K562 (cell line): ENCODE data around the gene RNLS. TPM values are rescaled to one million over a fixed set of nuclear protein-coding genes. Genes with fewer than 3 reads are reported as not detected.

Source experiments
- ZBTB33 ChIP-seq: sonication (generic); formaldehyde crosslinking; IDR thresholded peaks from 2 replicates; pipeline ENCODE4 v1.8.1; 2023; ENCODE audit warnings: mild to moderate bottlenecking, missing genetic modification reagents
- ZNF696 ChIP-seq: fragments of 250-450 bp; sonication (Bioruptor Pico); conservative IDR thresholded peaks from 2 replicates; pipeline ENCODE4 v1.4.0; 2020; ENCODE audit warnings: mild to moderate bottlenecking, moderate library complexity
- polyA plus RNA-seq, 8 experiments: library from polyadenylated mRNA; depleted of rRNA in 4 of 8; stranded (reverse) in 5 of 8; unstranded in 3 of 8; fragments of >200 nt; fragmentation: Nextera tagmentation in 2 of 8; fragmentation: Illumina TruSeq in 1 of 8; extraction: Ambion mirVana in 2 of 8; extraction: Trizol in 1 of 8; gene quantifications; 2 replicates each; pipeline versions ENCODE4 v1.2.1 to v1.2.3, GENCODE V29; 2011 to 2014; ENCODE audit warnings: inconsistent platforms in 1 of 8, missing spikeins in 1 of 8
- total RNA-seq, 7 experiments: library from RNA; depleted of rRNA in 6 of 7; stranded (reverse); fragments of >200 nt in 6 of 7; fragmentation: Illumina TruSeq in 2 of 7; extraction: Trizol in 2 of 7; gene quantifications; 2 replicates each; pipeline versions ENCODE4 v1.2.1 to v1.2.3, GENCODE V29; 2011 to 2021; ENCODE audit warnings: low replicate concordance in 1 of 7
- TF ChIP-seq, protein P1 (sequence below): fragments of 200-600 bp; sonication (generic); IDR thresholded peaks from one replicate; pipeline ENCODE4 v1.6.1; 2012; ENCODE audit warnings: mild to moderate bottlenecking, low read depth, low read length, inconsistent platforms

The RNLS gene
- total and polyA plus RNA-seq, 9 of the 15 experiments (the other 6 are each of a cell fraction or from before 2014, with no cell fraction given): 0.14 to 0.72 (median 0.41) TPM; not detected in 3

GRCh38 chr10:88382699-88383098 lies 200.4 kb downstream of the RNLS start (continued):
- TF ChIP-seq, protein P1, sequence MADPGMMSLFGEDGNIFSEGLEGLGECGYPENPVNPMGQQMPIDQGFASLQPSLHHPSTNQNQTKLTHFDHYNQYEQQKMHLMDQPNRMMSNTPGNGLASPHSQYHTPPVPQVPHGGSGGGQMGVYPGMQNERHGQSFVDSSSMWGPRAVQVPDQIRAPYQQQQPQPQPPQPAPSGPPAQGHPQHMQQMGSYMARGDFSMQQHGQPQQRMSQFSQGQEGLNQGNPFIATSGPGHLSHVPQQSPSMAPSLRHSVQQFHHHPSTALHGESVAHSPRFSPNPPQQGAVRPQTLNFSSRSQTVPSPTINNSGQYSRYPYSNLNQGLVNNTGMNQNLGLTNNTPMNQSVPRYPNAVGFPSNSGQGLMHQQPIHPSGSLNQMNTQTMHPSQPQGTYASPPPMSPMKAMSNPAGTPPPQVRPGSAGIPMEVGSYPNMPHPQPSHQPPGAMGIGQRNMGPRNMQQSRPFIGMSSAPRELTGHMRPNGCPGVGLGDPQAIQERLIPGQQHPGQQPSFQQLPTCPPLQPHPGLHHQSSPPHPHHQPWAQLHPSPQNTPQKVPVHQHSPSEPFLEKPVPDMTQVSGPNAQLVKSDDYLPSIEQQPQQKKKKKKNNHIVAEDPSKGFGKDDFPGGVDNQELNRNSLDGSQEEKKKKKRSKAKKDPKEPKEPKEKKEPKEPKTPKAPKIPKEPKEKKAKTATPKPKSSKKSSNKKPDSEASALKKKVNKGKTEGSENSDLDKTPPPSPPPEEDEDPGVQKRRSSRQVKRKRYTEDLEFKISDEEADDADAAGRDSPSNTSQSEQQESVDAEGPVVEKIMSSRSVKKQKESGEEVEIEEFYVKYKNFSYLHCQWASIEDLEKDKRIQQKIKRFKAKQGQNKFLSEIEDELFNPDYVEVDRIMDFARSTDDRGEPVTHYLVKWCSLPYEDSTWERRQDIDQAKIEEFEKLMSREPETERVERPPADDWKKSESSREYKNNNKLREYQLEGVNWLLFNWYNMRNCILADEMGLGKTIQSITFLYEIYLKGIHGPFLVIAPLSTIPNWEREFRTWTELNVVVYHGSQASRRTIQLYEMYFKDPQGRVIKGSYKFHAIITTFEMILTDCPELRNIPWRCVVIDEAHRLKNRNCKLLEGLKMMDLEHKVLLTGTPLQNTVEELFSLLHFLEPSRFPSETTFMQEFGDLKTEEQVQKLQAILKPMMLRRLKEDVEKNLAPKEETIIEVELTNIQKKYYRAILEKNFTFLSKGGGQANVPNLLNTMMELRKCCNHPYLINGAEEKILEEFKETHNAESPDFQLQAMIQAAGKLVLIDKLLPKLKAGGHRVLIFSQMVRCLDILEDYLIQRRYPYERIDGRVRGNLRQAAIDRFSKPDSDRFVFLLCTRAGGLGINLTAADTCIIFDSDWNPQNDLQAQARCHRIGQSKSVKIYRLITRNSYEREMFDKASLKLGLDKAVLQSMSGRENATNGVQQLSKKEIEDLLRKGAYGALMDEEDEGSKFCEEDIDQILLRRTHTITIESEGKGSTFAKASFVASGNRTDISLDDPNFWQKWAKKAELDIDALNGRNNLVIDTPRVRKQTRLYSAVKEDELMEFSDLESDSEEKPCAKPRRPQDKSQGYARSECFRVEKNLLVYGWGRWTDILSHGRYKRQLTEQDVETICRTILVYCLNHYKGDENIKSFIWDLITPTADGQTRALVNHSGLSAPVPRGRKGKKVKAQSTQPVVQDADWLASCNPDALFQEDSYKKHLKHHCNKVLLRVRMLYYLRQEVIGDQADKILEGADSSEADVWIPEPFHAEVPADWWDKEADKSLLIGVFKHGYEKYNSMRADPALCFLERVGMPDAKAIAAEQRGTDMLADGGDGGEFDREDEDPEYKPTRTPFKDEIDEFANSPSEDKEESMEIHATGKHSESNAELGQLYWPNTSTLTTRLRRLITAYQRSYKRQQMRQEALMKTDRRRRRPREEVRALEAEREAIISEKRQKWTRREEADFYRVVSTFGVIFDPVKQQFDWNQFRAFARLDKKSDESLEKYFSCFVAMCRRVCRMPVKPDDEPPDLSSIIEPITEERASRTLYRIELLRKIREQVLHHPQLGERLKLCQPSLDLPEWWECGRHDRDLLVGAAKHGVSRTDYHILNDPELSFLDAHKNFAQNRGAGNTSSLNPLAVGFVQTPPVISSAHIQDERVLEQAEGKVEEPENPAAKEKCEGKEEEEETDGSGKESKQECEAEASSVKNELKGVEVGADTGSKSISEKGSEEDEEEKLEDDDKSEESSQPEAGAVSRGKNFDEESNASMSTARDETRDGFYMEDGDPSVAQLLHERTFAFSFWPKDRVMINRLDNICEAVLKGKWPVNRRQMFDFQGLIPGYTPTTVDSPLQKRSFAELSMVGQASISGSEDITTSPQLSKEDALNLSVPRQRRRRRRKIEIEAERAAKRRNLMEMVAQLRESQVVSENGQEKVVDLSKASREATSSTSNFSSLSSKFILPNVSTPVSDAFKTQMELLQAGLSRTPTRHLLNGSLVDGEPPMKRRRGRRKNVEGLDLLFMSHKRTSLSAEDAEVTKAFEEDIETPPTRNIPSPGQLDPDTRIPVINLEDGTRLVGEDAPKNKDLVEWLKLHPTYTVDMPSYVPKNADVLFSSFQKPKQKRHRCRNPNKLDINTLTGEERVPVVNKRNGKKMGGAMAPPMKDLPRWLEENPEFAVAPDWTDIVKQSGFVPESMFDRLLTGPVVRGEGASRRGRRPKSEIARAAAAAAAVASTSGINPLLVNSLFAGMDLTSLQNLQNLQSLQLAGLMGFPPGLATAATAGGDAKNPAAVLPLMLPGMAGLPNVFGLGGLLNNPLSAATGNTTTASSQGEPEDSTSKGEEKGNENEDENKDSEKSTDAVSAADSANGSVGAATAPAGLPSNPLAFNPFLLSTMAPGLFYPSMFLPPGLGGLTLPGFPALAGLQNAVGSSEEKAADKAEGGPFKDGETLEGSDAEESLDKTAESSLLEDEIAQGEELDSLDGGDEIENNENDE: no peak
- TF ChIP-seq ZBTB33 (CRISPR knock-in tag) (no peak), ZNF696 (no peak)
